WTC11 (cell line): ENCODE data around the gene NXT1. TPM values are rescaled to one million over a fixed set of nuclear protein-coding genes. Genes with fewer than 3 reads are reported as not detected.
A peak's percentile ranks its signal among the peaks of the same experiment; 100 is the strongest.

Source experiments
- ATAC-seq: fragments of 200-7000 bp; cut with Tn5 transposase; 2 replicates; pipeline ENCODE4 v1.10.0; 2021; ENCODE audit warnings: mild to moderate bottlenecking, moderate library complexity
- CTCF ChIA-PET: fragments of 300-600 bp; sonication (Branson Sonifier 250); formaldehyde crosslinking; loops from one replicate; lab custom pipeline; 2021; ENCODE audit warnings: antibody characterized with exemption; lab: Charles Lee
- POLR2A ChIA-PET: fragments of 350-600 bp; sonication (Branson Sonifier 250); formaldehyde crosslinking; loops from one replicate; lab custom pipeline; 2021; ENCODE audit warnings: antibody characterized with exemption; lab: Charles Lee
- DNase-seq: peaks from one replicate; pipeline ENCODE4 v3.0.0; 2021; ENCODE audit warnings: low spot score
- H3K27ac Mint-ChIP-seq: 2 replicates; pipeline ENCODE4 v1.8.0; 2021; ENCODE audit warnings: mixed read lengths
- H3K27me3 Mint-ChIP-seq: 2 replicates; pipeline ENCODE4 v1.8.0; 2021; ENCODE audit warnings: low read depth, mild to moderate bottlenecking, moderate library complexity, mixed read lengths
- H3K36me3 Mint-ChIP-seq: 2 replicates; pipeline ENCODE4 v1.8.0; 2021; ENCODE audit warnings: mixed read lengths
- H3K4me1 Mint-ChIP-seq: 2 replicates; pipeline ENCODE4 v1.8.0; 2022; ENCODE audit warnings: mixed read lengths
- H3K4me3 Mint-ChIP-seq: 2 replicates; pipeline ENCODE4 v1.8.0; 2021; ENCODE audit warnings: mild to moderate bottlenecking, moderate library complexity, mixed read lengths
- H3K9me3 Mint-ChIP-seq: 2 replicates; pipeline ENCODE4 v1.8.0; 2021; ENCODE audit warnings: mixed read lengths
- ESRRA ChIP-seq: sonication (generic); formaldehyde crosslinking; IDR thresholded peaks from 2 replicates; pipeline ENCODE4 v1.8.1; 2022; ENCODE audit warnings: mild to moderate bottlenecking, missing genetic modification reagents, borderline replicate concordance
- JAZF1 ChIP-seq: fragments of 250-450 bp; sonication (Bioruptor Pico); IDR thresholded peaks from 2 replicates; pipeline ENCODE4 v1.9.0; 2021; ENCODE audit warnings: moderate library complexity, mild to moderate bottlenecking, inconsistent platforms
- JUN ChIP-seq: sonication (generic); formaldehyde crosslinking; IDR thresholded peaks from 2 replicates; pipeline ENCODE4 v1.8.0; 2023; ENCODE audit warnings: mild to moderate bottlenecking, missing genetic modification reagents
- NFE2L1 ChIP-seq: sonication (generic); formaldehyde crosslinking; IDR thresholded peaks from 2 replicates; pipeline ENCODE4 v1.8.1; 2023; ENCODE audit warnings: missing genetic modification reagents
- NFYB ChIP-seq: sonication (generic); formaldehyde crosslinking; conservative IDR thresholded peaks from 2 replicates; pipeline ENCODE4 v1.8.0; 2022; ENCODE audit warnings: low read depth, missing genetic modification reagents
- RORB ChIP-seq: fragments of 250-450 bp; sonication (Bioruptor Pico); IDR thresholded peaks from 2 replicates; pipeline ENCODE4 v1.9.0; 2021; ENCODE audit warnings: mild to moderate bottlenecking
- SMAD3 ChIP-seq: sonication (generic); formaldehyde crosslinking; IDR thresholded peaks from 2 replicates; pipeline ENCODE4 v1.8.0; 2022; ENCODE audit warnings: missing genetic modification reagents, mild to moderate bottlenecking, borderline replicate concordance
- SMAD4 ChIP-seq: sonication (generic); formaldehyde crosslinking; IDR thresholded peaks from 2 replicates; pipeline ENCODE4 v1.8.0; 2022; ENCODE audit warnings: mild to moderate bottlenecking, missing genetic modification reagents
- SOX15 ChIP-seq: fragments of 250-450 bp; sonication (Bioruptor Pico); IDR thresholded peaks from 2 replicates; pipeline ENCODE4 v1.9.0; 2021; ENCODE audit warnings: mild to moderate bottlenecking
- TEAD1 ChIP-seq: sonication (generic); formaldehyde crosslinking; IDR thresholded peaks from 2 replicates; pipeline ENCODE4 v1.8.0; 2022; ENCODE audit warnings: mild to moderate bottlenecking, missing genetic modification reagents
- ZNF121 ChIP-seq: sonication (generic); formaldehyde crosslinking; IDR thresholded peaks from 2 replicates; pipeline ENCODE4 v1.8.0; 2023; ENCODE audit warnings: missing genetic modification reagents
- ZNF423 ChIP-seq: fragments of 250-450 bp; sonication (Bioruptor Pico); IDR thresholded peaks from 2 replicates; pipeline ENCODE4 v2.1.2; 2022; ENCODE audit warnings: mild to moderate bottlenecking, moderate library complexity
- ZNF671 ChIP-seq: fragments of 250-450 bp; sonication (Bioruptor Pico); IDR thresholded peaks from 2 replicates; pipeline ENCODE4 v1.8.0; 2021; ENCODE audit warnings: mild to moderate bottlenecking
- total RNA-seq: library from RNA; stranded (reverse); gene quantifications from 3 replicates; pipeline ENCODE4 v1.2.3, GENCODE V29; 2021
- TF ChIP-seq, protein P1 (sequence below): sonication (generic); formaldehyde crosslinking; IDR thresholded peaks from 2 replicates; pipeline ENCODE4 v1.8.1; 2023; ENCODE audit warnings: mild to moderate bottlenecking, moderate library complexity, missing genetic modification reagents
- TF ChIP-seq, protein P2 (sequence below): sonication (generic); formaldehyde crosslinking; IDR thresholded peaks from 2 replicates; pipeline ENCODE4 v1.8.1; 2023; ENCODE audit warnings: mild to moderate bottlenecking, missing genetic modification reagents, moderate library complexity
- TF ChIP-seq, protein P3 (sequence below): sonication (generic); formaldehyde crosslinking; IDR thresholded peaks from 2 replicates; pipeline ENCODE4 v1.8.0; 2022; ENCODE audit warnings: mild to moderate bottlenecking, missing genetic modification reagents
- TF ChIP-seq, protein P4 (sequence below): fragments of 250-450 bp; sonication (Bioruptor Pico); IDR thresholded peaks from 2 replicates; pipeline ENCODE4 v1.9.0; 2021; ENCODE audit warnings: moderate library complexity, mild to moderate bottlenecking, inconsistent platforms, borderline replicate concordance
- TF ChIP-seq, protein P5 (sequence below): fragments of 250-450 bp; sonication (Bioruptor Pico); conservative IDR thresholded peaks from 2 replicates; pipeline ENCODE4 v1.9.0; 2021; ENCODE audit warnings: mild to moderate bottlenecking
- TF ChIP-seq, protein P6 (sequence below): fragments of 250-450 bp; sonication (Bioruptor Pico); IDR thresholded peaks from 2 replicates; pipeline ENCODE4 v1.8.0; 2021; ENCODE audit warnings: mild to moderate bottlenecking
- TF ChIP-seq, protein P7 (sequence below): fragments of 250-450 bp; sonication (Bioruptor Pico); IDR thresholded peaks from 2 replicates; pipeline ENCODE4 v1.9.0; 2021; ENCODE audit warnings: mild to moderate bottlenecking, borderline replicate concordance

The NXT1 gene
- total RNA-seq, 1 experiment from 2014 or later: 18.8 TPM

DNA sequence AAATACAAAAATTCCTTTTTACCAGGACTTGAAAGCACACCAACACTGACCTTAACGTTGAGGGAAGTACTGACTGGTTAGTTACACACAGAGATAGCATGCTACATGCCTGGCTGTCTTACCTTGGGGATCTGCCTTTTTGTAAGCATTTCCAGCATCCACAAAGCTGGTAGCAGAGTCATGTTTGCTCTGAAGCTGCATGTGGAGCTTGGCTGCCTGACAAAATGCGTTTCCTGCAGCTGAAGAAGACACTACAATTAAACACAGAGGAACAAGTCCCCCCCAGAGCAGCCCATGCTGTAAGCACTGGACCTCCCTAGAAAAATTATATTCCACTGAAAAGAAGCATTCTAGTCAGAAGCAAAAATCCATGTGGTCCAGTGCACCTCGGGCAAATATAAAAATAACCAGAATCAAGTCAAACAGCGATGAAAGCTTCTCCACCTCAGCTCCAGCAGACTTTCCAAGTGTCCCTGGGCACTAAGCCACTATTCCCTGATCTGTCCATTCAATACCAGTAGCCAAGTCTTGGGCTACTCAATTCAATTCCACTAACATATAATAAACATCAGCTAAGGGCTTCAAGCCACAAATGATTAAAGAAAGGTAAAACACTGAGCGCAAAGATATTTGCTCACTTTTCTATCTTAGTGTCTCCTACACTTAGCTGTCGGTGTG lies 46.5 kb downstream of the NXT1 start:
- H3K9me3 Mint-ChIP-seq: no peaks in the 10 kb centered on the region
- ATAC-seq (no peak), DNase-seq (no peak)
- H3K4me1 Mint-ChIP-seq: peaks cover 32% of the 10 kb centered on the region
- CTCF ChIA-PET: no interaction called here
- peaks cover 37% of the 10 kb centered on the region for H3K36me3 Mint-ChIP-seq
- H3K4me3 Mint-ChIP-seq: no peak overlapping the region
- POLR2A ChIA-PET: no interaction called here
- TF ChIP-seq, protein P1, sequence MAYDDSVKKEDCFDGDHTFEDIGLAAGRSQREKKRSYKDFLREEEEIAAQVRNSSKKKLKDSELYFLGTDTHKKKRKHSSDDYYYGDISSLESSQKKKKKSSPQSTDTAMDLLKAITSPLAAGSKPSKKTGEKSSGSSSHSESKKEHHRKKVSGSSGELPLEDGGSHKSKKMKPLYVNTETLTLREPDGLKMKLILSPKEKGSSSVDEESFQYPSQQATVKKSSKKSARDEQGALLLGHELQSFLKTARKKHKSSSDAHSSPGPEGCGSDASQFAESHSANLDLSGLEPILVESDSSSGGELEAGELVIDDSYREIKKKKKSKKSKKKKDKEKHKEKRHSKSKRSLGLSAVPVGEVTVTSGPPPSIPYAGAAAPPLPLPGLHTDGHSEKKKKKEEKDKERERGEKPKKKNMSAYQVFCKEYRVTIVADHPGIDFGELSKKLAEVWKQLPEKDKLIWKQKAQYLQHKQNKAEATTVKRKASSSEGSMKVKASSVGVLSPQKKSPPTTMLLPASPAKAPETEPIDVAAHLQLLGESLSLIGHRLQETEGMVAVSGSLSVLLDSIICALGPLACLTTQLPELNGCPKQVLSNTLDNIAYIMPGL (CRISPR knock-in tag): no peak
- TF ChIP-seq, protein P2, sequence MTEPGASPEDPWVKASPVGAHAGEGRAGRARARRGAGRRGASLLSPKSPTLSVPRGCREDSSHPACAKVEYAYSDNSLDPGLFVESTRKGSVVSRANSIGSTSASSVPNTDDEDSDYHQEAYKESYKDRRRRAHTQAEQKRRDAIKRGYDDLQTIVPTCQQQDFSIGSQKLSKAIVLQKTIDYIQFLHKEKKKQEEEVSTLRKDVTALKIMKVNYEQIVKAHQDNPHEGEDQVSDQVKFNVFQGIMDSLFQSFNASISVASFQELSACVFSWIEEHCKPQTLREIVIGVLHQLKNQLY (CRISPR knock-in tag): no peak
- no peak for TF ChIP-seq TEAD1
- TF ChIP-seq JUN: no peak
- no peaks in the 10 kb centered on the region for H3K27me3 Mint-ChIP-seq
- peak overlapping the region; percentile 48 for H3K27ac Mint-ChIP-seq

DNA sequence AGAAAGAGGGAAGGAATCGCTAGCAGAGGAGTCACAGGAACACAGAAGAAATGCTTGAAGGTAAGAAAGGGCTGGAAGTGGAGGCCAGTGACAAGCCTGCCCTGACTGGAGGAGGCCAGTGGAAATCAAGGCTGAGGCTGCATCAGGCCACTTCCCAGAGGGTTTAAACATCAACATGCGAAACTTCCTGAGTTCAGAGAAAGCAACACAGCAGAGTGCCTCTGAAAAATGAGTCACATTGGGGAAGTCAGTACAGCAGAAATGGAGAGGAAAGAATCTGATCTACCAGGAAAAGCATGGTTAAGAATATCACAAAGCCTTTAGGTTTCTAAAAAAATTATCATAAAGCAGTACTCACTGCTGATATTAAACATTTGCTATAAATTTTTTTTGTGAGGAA lies 47.4 kb downstream of the NXT1 start:
- no peaks in the 10 kb centered on the region for H3K27me3 Mint-ChIP-seq
- no peak for DNase-seq
- no peak overlapping the region for H3K4me3 Mint-ChIP-seq
- peak overlapping the region; percentile 9 for H3K27ac Mint-ChIP-seq
- POLR2A ChIA-PET: interaction anchor here (1.0 kb wide), 1 partner anchor 23 kb away, joined by 3 read pairs; the partner anchor contains the start of gene NAPB
- TF ChIP-seq TEAD1 (no peak), SOX15 (CRISPR knock-in tag) (no peak), RORB (CRISPR knock-in tag) (no peak), ZNF671 (CRISPR knock-in tag) (no peak), SMAD4 (no peak), JAZF1 (no peak), SMAD3 (CRISPR knock-in tag) (no peak), NFE2L1 (CRISPR knock-in tag) (no peak), ESRRA (no peak), ZNF423 (no peak), NFYB (CRISPR knock-in tag) (no peak), ZNF121 (CRISPR knock-in tag) (no peak)
- TF ChIP-seq, protein P3, sequence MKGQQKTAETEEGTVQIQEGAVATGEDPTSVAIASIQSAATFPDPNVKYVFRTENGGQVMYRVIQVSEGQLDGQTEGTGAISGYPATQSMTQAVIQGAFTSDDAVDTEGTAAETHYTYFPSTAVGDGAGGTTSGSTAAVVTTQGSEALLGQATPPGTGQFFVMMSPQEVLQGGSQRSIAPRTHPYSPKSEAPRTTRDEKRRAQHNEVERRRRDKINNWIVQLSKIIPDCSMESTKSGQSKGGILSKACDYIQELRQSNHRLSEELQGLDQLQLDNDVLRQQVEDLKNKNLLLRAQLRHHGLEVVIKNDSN (CRISPR knock-in tag): no peak
- TF ChIP-seq, protein P2 (CRISPR knock-in tag): no peak
- TF ChIP-seq, protein P4, sequence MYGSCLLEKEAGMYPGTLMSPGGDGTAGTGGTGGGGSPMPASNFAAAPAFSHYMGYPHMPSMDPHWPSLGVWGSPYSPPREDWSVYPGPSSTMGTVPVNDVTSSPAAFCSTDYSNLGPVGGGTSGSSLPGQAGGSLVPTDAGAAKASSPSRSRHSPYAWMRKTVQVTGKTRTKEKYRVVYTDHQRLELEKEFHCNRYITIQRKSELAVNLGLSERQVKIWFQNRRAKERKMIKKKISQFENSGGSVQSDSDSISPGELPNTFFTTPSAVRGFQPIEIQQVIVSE (CRISPR knock-in tag): no peak
- TF ChIP-seq, protein P1 (CRISPR knock-in tag): no peak
- TF ChIP-seq, protein P5, sequence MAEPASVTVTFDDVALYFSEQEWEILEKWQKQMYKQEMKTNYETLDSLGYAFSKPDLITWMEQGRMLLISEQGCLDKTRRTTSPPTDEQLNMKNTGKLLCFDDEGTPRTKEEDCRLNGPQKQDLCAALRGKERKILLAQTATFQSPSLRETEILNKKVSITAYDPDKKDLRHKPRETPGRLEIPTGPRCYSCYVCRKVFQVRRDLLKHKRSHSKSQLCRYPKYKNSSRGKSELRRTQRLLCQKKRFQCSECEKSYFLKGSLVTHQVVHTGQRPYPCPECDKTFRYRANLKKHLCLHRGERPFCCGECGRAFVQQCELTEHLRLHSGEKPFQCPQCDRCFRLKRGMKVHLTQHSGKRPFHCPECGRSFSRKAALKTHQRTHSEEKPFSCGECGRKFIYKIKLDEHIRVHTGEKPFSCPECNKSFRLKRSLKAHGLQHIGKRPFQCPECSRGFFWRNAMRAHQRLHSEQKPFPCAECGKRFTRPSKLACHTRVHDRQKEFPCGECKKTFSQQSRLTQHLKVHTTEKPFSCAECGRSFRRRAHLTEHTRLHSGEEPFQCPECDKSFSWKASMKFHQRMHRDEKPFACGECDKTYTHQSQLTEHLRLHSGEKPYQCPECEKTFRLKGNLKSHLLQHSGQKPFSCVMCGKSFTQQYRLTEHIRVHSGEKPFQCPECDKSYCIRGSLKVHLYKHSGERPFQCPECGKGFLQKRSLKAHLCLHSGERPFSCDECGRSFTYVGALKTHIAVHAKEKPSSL: no peak
- TF ChIP-seq, protein P6, sequence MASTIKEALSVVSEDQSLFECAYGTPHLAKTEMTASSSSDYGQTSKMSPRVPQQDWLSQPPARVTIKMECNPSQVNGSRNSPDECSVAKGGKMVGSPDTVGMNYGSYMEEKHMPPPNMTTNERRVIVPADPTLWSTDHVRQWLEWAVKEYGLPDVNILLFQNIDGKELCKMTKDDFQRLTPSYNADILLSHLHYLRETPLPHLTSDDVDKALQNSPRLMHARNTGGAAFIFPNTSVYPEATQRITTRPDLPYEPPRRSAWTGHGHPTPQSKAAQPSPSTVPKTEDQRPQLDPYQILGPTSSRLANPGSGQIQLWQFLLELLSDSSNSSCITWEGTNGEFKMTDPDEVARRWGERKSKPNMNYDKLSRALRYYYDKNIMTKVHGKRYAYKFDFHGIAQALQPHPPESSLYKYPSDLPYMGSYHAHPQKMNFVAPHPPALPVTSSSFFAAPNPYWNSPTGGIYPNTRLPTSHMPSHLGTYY (CRISPR knock-in tag): no peak
- TF ChIP-seq, protein P7, sequence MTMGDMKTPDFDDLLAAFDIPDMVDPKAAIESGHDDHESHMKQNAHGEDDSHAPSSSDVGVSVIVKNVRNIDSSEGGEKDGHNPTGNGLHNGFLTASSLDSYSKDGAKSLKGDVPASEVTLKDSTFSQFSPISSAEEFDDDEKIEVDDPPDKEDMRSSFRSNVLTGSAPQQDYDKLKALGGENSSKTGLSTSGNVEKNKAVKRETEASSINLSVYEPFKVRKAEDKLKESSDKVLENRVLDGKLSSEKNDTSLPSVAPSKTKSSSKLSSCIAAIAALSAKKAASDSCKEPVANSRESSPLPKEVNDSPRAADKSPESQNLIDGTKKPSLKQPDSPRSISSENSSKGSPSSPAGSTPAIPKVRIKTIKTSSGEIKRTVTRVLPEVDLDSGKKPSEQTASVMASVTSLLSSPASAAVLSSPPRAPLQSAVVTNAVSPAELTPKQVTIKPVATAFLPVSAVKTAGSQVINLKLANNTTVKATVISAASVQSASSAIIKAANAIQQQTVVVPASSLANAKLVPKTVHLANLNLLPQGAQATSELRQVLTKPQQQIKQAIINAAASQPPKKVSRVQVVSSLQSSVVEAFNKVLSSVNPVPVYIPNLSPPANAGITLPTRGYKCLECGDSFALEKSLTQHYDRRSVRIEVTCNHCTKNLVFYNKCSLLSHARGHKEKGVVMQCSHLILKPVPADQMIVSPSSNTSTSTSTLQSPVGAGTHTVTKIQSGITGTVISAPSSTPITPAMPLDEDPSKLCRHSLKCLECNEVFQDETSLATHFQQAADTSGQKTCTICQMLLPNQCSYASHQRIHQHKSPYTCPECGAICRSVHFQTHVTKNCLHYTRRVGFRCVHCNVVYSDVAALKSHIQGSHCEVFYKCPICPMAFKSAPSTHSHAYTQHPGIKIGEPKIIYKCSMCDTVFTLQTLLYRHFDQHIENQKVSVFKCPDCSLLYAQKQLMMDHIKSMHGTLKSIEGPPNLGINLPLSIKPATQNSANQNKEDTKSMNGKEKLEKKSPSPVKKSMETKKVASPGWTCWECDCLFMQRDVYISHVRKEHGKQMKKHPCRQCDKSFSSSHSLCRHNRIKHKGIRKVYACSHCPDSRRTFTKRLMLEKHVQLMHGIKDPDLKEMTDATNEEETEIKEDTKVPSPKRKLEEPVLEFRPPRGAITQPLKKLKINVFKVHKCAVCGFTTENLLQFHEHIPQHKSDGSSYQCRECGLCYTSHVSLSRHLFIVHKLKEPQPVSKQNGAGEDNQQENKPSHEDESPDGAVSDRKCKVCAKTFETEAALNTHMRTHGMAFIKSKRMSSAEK (CRISPR knock-in tag): no peak
- peaks cover 36% of the 10 kb centered on the region for H3K36me3 Mint-ChIP-seq
- no peaks in the 10 kb centered on the region for H3K9me3 Mint-ChIP-seq
- ATAC-seq: no peak
- H3K4me1 Mint-ChIP-seq: peaks cover 25% of the 10 kb centered on the region
- CTCF ChIA-PET: no interaction called here
